Prostate gland (tissue), 2 donors: Measurements from ENCODE around the gene EEF1A2. TPM values are rescaled to one million over a fixed set of nuclear protein-coding genes. Genes with fewer than 3 reads are reported as not detected.
"Not testable (repeated sequence)": the region's sequence is repeated elsewhere in the genome, so short reads cannot be mapped to it uniquely, and the experiment has no call there.

ENCODE experiments used
- DNase-seq: peaks from one replicate; pipeline ENCODE4 v3.0.0-alpha.2; 2019; ENCODE audit warnings: low spot score
- H3K27ac ChIP-seq, 2 donors: fragments of 200-600 bp; sonication (generic); 2 replicates each; pipeline ENCODE4 v1.5.1; 2017 to 2019
- H3K27me3 ChIP-seq: fragments of 200-600 bp; sonication (generic); replicated peaks from 2 replicates; pipeline ENCODE4 v1.5.1; 2019; ENCODE audit not compliant: insufficient read depth
- H3K36me3 ChIP-seq, 2 donors: fragments of 200-600 bp; sonication (generic); 1 replicate in 1 of 2; 2 replicates in 1 of 2; pipeline versions ENCODE4 v1.5.1 to v1.8.1; 2017 to 2019
- H3K4me1 ChIP-seq: fragments of 200-600 bp; sonication (generic); replicated peaks from 2 replicates; pipeline ENCODE4 v1.5.1; 2019
- H3K4me3 ChIP-seq, 2 donors: fragments of 200-600 bp; sonication (generic); 2 replicates each; pipeline ENCODE4 v1.5.1; 2017 to 2019
- H3K9me3 ChIP-seq: fragments of 200-600 bp; sonication (generic); 2 replicates; pipeline ENCODE4 v1.5.1; 2017
- POLR2A ChIP-seq: fragments of 450-650 bp; IDR thresholded peaks from one replicate; pipeline ENCODE4 v1.6.1; 2016; ENCODE audit warnings: antibody characterized with exemption, mild to moderate bottlenecking
- POLR2AphosphoS5 ChIP-seq: sonication (generic); formaldehyde crosslinking; IDR thresholded peaks from one replicate; pipeline ENCODE4 v1.6.1; 2017; ENCODE audit warnings: antibody characterized with exemption
- WGBS: methylation state at CpG from one replicate; pipeline ENCODE4 v1.1.5; 2018; 5-methylcytosine and 5-hydroxymethylcytosine counted together
- intact Hi-C: fragments of 100-400 bp; cut with DNase I; formaldehyde crosslinking; loops from one replicate; pipeline ENCODE4 v1.14.2; 2022
- total RNA-seq, 2 donors: library from RNA; depleted of rRNA; stranded (reverse); fragments of >200 nt; gene quantifications; one replicate each; pipeline ENCODE4 v1.1.0, GENCODE V29; 2016
- TF ChIP-seq, protein P1 (sequence below), 4 experiments: fragments of 200-600 bp in 2 of 4; fragments of 450-650 bp in 2 of 4; sonication (generic) in 2 of 4; IDR thresholded peaks; 1 replicate in 3 of 4; 2 replicates in 1 of 4; pipeline ENCODE4 v1.5.1; 2016 to 2019; ENCODE audit warnings: antibody characterized with exemption in 4 of 4, mild to moderate bottlenecking in 2 of 4, moderate library complexity in 2 of 4

EEF1A2 gene
- total RNA-seq, 2 donors from 2014 or later = 13.4 to 20.9 TPM

DNA sequence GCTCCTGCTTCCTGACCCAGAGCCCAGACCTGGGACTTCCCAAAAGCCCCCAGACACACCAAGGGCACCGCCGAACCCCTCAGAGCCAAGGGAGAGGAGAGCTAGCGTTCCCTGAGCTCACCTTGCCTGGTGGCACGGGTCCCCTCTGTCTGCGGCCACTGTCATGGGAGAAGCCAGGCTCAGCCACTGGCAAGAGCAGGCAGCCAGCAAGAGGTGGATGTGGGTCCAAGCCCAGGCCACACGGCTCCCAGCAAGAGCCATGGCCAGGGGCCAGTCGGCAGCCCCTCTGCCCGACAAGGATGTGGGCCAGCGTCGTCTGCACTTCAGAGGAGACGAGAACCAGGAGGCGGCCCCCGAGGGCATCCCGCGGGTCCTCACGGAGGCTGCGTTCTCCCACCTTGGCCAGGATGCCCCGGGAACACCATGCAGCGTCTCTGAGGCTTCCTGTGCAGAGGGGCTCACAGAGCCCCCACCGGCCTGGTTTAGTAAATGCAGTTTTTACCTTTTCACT lies 19.5 kb upstream of the EEF1A2 start:
- intact Hi-C loops = no loop called here
- DNase-seq = no peak
- H3K9me3 ChIP-seq = no peaks in the 10 kb centered on the region

DNA sequence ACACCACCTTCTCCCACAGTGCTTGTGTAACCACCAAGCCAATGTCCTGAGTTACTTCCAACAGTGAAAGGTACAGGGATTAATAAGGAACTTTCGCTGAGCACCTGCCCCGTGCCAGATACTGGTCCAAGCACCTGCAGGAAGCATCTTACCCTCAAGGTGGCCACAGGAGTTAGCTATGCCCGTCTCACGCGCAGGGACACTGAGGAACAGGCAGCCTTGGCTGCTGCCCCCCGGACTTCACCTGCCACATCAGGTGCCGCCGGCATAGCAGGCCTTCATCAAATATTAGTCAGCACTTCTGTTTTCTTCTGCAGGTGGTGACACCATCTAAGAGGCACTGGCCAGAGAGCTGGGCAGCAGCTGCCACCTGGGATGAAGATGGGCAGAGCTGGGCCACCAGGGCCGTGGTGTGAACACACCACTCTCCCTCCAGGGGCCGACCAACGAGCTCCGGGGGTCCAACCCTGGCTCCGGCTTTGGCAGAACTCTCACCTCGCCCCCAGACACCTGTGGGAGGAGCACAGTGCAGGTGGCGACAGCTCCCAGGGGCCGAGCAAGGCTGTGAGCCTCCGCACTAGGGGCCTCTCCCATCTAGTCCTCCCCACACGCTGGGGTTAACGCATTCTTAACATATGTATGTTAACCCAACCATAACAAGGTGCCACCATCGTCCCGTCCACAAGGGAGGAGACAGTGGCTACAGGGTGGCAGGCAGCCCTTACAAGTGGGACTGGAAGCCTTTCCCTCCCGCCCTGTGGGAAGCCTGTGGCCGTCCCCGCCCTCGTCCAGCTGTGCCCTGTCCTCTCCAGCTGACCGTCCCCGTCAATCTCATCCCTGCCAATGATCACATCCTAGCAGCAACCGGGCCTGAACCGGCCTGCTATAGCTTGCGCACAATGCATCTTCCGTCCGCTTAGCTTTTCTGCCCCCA lies 18.8 kb upstream of the EEF1A2 start:
- intact Hi-C loops = no loop called here
- no peak overlapping the region for H3K27ac ChIP-seq
- TF ChIP-seq POLR2AphosphoS5 (no peak), POLR2A (no peak)
- TF ChIP-seq, protein P1, sequence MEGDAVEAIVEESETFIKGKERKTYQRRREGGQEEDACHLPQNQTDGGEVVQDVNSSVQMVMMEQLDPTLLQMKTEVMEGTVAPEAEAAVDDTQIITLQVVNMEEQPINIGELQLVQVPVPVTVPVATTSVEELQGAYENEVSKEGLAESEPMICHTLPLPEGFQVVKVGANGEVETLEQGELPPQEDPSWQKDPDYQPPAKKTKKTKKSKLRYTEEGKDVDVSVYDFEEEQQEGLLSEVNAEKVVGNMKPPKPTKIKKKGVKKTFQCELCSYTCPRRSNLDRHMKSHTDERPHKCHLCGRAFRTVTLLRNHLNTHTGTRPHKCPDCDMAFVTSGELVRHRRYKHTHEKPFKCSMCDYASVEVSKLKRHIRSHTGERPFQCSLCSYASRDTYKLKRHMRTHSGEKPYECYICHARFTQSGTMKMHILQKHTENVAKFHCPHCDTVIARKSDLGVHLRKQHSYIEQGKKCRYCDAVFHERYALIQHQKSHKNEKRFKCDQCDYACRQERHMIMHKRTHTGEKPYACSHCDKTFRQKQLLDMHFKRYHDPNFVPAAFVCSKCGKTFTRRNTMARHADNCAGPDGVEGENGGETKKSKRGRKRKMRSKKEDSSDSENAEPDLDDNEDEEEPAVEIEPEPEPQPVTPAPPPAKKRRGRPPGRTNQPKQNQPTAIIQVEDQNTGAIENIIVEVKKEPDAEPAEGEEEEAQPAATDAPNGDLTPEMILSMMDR (IDR thresholded peaks at IDR 0.05) = no peak
- no peak overlapping the region for H3K4me3 ChIP-seq
- WGBS = 91% methylated on average over 31 of the region's 32 CpGs
- H3K36me3 ChIP-seq = no peaks in the 10 kb centered on the region
- DNase-seq = no peak
- no peaks in the 10 kb centered on the region for H3K9me3 ChIP-seq
- peaks cover 10% of the 10 kb centered on the region for H3K4me1 ChIP-seq
- no peaks in the 10 kb centered on the region for H3K27me3 ChIP-seq

More for the DNA sequence above, 19.5 kb upstream of the EEF1A2 start:
- Histone ChIP-seq H3K27me3 (no peaks in the 10 kb centered on the region), H3K4me1 (peaks cover 10% of the 10 kb centered on the region), H3K36me3 (no peaks in the 10 kb centered on the region), H3K27ac (no peak overlapping the region), H3K4me3 (no peak overlapping the region)
- 83% methylated on average over 20 of the region's 20 CpGs for WGBS
- TF ChIP-seq, protein P1 (IDR thresholded peaks at IDR 0.05) = no peak

DNA sequence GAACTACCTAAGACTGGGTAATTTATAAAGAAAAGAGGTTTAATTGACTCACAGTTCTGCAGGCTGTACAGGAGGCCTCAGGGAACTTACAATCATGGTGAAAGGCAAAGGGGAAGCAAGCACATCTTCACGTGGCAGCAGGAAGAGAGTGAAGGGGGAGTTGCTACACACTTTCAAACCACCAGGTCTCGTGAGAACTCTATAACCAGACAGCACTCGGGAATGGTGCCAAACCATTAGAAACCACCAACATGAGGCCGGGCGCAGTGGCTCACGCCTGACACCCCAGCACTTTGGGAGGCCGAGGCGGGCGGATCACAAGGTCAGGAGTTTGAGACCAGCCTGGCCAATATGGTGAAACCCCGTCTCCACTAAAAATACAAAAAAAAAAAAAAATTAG lies 15.6 kb upstream of the EEF1A2 start:
- H3K9me3 ChIP-seq, H3K27me3 ChIP-seq, H3K4me3 ChIP-seq, intact Hi-C loops, DNase-seq, H3K27ac ChIP-seq, H3K4me1 ChIP-seq, H3K36me3 ChIP-seq: not testable (repeated sequence)
- 74% methylated on average over 10 of the region's 10 CpGs for WGBS

DNA sequence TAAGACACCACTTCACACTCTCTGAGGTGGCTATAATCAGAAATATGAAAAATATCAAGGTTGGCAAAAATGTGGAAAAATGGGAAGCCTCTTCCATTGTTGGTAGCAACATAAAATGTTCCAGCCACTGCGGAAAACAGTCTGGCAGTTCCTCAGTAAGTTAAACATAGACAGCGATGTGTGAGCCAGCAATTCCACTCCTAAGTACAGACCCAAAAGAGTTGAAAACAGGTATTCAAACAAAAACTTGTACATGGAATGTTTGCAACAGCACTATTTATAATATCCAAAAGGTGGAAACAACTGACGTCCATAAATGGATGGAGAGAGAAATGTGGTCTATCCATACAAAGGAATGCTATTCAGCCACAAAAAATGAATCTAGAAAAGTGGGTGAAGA lies 14.3 kb upstream of the EEF1A2 start:
- no peak for DNase-seq
- 92% methylated on average over 3 of the region's 3 CpGs for WGBS
- H3K4me3 ChIP-seq = no peak overlapping the region
- intact Hi-C loops = no loop called here
- no peak overlapping the region for H3K27ac ChIP-seq
- no peak for TF ChIP-seq POLR2A
- TF ChIP-seq, protein P1 (IDR thresholded peaks at IDR 0.05) = no peak
- TF ChIP-seq POLR2AphosphoS5 = no peak
- H3K9me3 ChIP-seq = no peaks in the 10 kb centered on the region
- no peaks in the 10 kb centered on the region for H3K36me3 ChIP-seq
- H3K27me3 ChIP-seq = no peaks in the 10 kb centered on the region
- no peaks in the 10 kb centered on the region for H3K4me1 ChIP-seq

DNA sequence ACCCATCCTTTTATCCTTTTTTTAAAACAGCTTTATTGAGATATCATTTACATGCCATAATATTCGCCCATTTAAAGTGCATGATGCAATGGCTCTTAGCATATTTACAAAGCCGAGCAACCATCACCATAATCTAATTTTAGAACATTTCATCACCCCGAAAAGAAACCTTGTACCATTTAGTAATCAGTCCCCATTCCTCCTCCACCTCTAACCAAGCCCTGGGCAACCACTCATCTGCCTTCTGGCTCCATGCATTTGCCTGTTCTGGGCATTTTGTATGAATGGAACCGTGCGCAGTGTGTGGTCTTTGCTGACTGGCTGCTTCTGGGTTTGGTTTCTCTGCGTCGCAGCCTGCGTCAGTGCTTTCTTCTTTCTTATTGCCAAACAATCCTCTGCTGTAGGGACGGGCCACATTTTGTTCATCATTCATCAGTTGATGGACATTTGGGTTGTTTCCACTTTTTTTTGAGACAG lies 10.2 kb upstream of the EEF1A2 start:
- intact Hi-C loops = no loop called here
- no peaks in the 10 kb centered on the region for H3K9me3 ChIP-seq
- no peaks in the 10 kb centered on the region for H3K27me3 ChIP-seq
- DNase-seq = no peak
- WGBS = 89% methylated on average over 9 of the region's 9 CpGs
- no peak overlapping the region for H3K4me3 ChIP-seq
- TF ChIP-seq POLR2AphosphoS5 (no peak), POLR2A (no peak)
- TF ChIP-seq, protein P1 (IDR thresholded peaks at IDR 0.05) = no peak
- H3K4me1 ChIP-seq = no peaks in the 10 kb centered on the region
- H3K27ac ChIP-seq = no peak overlapping the region
- H3K36me3 ChIP-seq = no peaks in the 10 kb centered on the region
